ENCODE results near the gene DHX8. TPM values are rescaled to one million over a fixed set of nuclear protein-coding genes. Genes with fewer than 3 reads are reported as not detected.
"Not testable (repeated sequence)": the region's sequence is repeated elsewhere in the genome, so short reads cannot be mapped to it uniquely, and the experiment has no call there.

Gene DHX8
- total RNA-seq, 1 donor from 2014 or later: 54.2 TPM

DNA sequence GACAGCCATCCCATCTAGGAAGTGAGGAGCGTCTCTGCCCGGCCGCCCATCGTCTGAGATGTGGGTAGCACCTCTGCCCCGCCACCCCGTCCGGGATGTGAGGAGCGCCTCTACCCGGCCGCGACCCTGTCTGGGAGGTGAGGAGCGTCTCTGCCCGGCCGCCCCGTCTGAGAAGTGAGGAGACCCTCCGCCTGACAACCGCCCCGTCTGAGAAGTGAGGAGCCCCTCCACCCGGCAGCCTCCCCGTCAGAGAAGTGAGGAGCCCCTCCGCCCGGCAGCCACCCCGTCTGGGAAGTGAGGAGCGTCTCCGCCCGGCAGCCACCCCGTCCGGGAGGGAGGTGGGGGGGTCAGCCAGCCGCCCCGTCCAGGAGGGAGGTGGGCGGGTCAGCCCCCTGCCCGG is 32.0 kb upstream of the DHX8 start:
- peaks cover 18% of the 10 kb centered on the region for H3K27me3 Mint-ChIP-seq
- H3K27ac Mint-ChIP-seq; intact Hi-C loops (cut with micrococcal nuclease); H3K4me3 Mint-ChIP-seq; H3K4me1 Mint-ChIP-seq; H3K9me3 Mint-ChIP-seq; DNase-seq; H3K36me3 Mint-ChIP-seq (ENCODE audit: low read depth): not testable (repeated sequence)

DNA sequence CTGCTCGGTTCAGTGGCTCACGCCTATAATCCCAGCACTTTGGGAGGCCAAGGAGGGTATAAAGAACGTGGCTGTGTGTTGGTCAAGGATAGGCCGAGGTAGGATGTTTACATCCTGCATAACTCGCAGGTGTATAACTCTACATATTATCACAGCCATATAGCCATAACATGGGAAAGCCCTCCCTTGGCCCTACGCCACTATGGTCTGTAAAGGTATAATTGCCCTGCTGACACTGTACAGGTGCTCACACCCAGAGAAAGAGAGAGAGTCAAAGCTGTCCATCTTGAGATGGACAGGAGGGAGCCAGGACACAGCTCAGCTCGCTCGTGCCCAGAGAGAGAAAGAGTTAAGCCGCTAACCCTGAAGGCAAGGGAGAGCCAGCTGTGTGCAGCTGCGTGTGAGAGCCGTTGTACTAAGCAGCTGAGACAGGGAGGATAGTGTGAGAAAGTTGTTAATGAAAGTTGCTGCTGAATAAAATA is 30.4 kb upstream of the DHX8 start:
- Mint-ChIP-seq H3K36me3 (ENCODE audit: low read depth) (no peaks in the 10 kb centered on the region), H3K27ac (no peak overlapping the region)

DNA sequence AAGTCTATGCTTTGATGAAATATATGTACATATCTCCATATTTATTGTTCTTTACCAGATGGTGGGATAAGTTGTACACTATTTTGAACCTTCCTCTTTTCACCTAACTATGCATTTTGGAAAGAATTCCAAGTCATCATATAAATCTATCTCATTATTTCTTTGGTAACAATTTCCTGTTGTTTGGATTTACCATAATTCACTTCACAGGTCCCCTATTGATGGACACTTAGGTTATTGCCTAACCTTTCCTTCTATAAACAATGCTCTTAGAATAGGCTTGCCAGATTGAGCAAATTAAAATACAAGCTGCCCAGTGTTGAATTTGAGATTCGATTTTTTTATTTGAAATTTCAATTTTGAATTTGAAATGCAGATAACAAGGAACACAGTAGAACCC is 28.9 kb upstream of the DHX8 start:
- H3K4me1 Mint-ChIP-seq: peaks cover 6% of the 10 kb centered on the region
- H3K36me3 Mint-ChIP-seq (ENCODE audit: low read depth): no peaks in the 10 kb centered on the region

More for the DNA sequence above, 30.4 kb upstream of the DHX8 start:
- DNase-seq: no peak
- no peak overlapping the region for H3K4me3 Mint-ChIP-seq
- peaks cover 5% of the 10 kb centered on the region for H3K4me1 Mint-ChIP-seq
- intact Hi-C loops (cut with micrococcal nuclease): no loop called here
- H3K9me3 Mint-ChIP-seq: no peaks in the 10 kb centered on the region
- peaks cover 19% of the 10 kb centered on the region for H3K27me3 Mint-ChIP-seq

DNA sequence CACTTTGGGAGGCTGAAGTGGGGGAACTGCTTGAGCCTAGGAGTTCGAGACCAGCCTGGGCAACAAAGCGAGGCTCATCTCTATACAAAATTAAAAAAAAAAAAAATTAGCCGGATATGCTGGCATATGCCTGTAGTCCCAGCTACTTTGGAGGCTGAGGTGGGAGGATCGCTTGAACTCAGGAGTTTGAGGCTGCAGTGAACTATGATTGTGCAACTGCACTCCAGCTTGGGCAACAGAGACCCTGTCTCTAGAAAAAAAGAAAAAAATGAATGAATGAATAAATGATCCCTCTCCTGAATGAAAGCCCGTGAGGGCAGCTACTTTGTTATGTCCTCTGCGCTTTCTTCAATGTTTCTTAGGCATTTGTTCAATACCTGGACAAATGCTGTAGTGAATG is 27.7 kb upstream of the DHX8 start:
- intact Hi-C loops (cut with micrococcal nuclease): no loop called here
- H3K4me1 Mint-ChIP-seq: peaks cover 8% of the 10 kb centered on the region

More for the DNA sequence above, 28.9 kb upstream of the DHX8 start:
- H3K27me3 Mint-ChIP-seq: peaks cover 13% of the 10 kb centered on the region
- intact Hi-C loops (cut with micrococcal nuclease): no loop called here
- H3K4me3 Mint-ChIP-seq: no peak overlapping the region
- H3K27ac Mint-ChIP-seq: no peak overlapping the region
- DNase-seq: no peak
- H3K9me3 Mint-ChIP-seq: no peaks in the 10 kb centered on the region

DNA sequence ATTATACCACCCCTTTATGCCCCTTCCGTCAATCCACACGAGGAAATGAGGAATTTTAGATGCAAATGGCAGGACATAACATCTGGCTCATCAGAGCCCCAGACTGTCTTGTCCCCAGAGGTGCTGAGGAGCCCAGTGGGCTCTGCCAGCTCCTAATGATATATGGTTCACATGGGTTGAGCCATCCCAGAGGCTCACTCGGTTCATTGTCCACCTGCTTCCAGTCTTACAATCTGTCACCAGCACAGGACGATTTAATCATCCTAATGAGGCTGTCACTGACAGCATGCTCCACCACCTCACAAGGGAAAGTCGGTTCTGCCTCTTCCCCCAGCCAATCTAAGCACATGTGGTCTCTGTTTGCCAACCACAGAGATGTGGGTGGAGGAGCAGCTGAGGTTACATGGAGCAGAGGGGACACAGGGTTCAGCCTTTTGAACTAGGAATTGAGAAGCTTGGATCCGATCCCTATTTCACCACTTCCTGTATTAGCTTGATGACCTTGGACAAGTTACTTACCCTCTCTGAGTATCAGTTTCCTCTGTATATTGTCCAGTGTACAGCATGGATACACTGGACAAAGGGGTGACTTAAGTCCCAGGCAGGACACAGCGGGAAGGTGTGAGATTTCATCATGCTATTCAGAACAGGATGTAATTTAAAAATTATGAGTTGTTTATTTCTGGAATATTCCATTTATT is 27.0 kb upstream of the DHX8 start:
- Mint-ChIP-seq H3K4me1 (peaks cover 8% of the 10 kb centered on the region), H3K4me3 (no peak overlapping the region), H3K36me3 (ENCODE audit: low read depth) (no peaks in the 10 kb centered on the region), H3K27me3 (peaks cover 17% of the 10 kb centered on the region), H3K27ac (no peak overlapping the region), H3K9me3 (no peaks in the 10 kb centered on the region)
- intact Hi-C loops (cut with micrococcal nuclease): no loop called here
- DNase-seq: no peak

More for the DNA sequence above, 27.7 kb upstream of the DHX8 start:
- Mint-ChIP-seq H3K27me3 (peaks cover 16% of the 10 kb centered on the region), H3K9me3 (no peaks in the 10 kb centered on the region), H3K36me3 (ENCODE audit: low read depth) (no peaks in the 10 kb centered on the region), H3K27ac (no peak overlapping the region), H3K4me3 (no peak overlapping the region)
- DNase-seq: no peak

DNA sequence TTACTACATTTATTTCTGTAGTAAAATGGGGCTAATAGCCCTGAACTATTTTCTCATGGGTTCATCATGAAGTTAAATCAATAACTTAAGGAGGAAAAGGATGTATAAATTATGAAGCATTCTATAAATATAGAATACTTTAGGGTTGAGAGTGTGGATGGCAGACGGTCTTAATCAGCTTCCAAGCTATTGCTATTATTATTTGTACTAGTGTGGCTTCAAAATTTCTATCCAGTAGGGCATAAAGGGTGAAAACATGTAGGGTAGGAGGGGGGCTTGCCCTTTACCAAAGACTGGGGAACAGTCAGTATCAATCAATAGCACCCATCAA is 26.4 kb upstream of the DHX8 start:
- intact Hi-C loops (cut with micrococcal nuclease): no loop called here

DNA sequence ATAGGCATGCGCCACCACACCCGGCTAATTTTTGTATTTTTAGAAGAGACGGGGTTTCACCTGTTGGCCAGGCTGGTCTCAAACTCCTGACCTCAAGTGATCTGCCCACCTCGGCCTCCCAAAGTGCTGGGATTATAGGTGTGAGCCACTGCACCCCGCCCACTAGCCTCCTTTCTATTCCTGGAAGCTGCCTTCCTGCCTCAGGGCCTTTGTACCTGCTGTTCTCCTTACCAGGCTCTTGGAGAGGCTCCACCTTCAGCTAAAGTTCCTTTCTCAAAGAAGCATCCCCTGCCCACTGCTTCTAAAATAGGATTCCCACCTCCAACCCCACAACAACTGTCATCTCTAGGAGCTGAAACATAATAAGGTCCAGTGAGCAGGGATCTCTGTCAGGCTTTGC is 23.9 kb upstream of the DHX8 start:
- peaks cover 23% of the 10 kb centered on the region for H3K27me3 Mint-ChIP-seq
- H3K4me1 Mint-ChIP-seq; H3K27ac Mint-ChIP-seq; intact Hi-C loops (cut with micrococcal nuclease); H3K9me3 Mint-ChIP-seq; H3K36me3 Mint-ChIP-seq (ENCODE audit: low read depth); DNase-seq; H3K4me3 Mint-ChIP-seq: not testable (repeated sequence)

More for the DNA sequence above, 26.4 kb upstream of the DHX8 start:
- Mint-ChIP-seq H3K4me1 (peaks cover 8% of the 10 kb centered on the region), H3K36me3 (ENCODE audit: low read depth) (no peaks in the 10 kb centered on the region), H3K27me3 (peaks cover 17% of the 10 kb centered on the region), H3K9me3 (no peaks in the 10 kb centered on the region), H3K4me3 (no peak overlapping the region), H3K27ac (no peak overlapping the region)
- no peak for DNase-seq

DNA sequence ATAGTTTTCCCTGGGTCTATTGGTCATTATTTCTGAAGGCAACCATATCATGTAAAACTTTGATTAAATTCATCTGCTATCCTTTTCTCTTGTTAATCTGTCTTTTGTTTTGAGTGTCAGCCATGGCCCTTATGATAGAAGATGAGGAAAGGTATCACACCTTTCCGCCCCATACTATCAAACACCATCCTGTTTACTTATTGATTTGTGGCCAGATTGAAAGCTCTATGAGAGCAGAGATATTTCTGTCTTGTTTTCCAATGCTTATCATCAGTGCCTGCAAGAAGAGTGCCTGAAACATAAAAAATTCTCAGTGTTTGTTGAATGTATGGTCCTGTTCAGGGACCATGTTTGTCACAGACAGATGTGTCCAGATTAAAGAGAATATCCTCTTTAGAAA is 22.6 kb upstream of the DHX8 start:
- intact Hi-C loops (cut with micrococcal nuclease): no loop called here

DNA sequence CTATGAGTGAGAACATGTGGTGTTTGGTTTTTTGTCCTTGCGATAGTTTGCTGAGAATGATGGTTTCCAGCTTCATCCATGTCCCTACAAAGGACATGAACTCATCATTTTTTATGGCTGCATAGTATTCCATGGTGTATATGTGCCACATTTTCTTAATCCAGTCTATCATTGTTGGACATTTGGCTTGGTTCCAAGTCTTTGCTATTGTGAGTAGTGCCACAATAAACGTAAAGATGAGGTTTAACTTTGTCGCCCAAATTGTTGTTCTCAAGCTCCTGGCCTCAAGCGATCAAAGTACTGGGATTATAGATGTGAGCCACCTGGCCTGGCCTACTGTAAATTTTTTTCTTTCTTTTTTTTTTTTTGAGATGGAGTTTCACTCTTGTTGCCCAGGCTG is 21.2 kb upstream of the DHX8 start:
- H3K36me3 Mint-ChIP-seq (ENCODE audit: low read depth); DNase-seq; H3K27ac Mint-ChIP-seq; H3K9me3 Mint-ChIP-seq; H3K4me1 Mint-ChIP-seq; H3K4me3 Mint-ChIP-seq; intact Hi-C loops (cut with micrococcal nuclease): not testable (repeated sequence)
- H3K27me3 Mint-ChIP-seq: peaks cover 17% of the 10 kb centered on the region

More for the DNA sequence above, 22.6 kb upstream of the DHX8 start:
- no peaks in the 10 kb centered on the region for H3K9me3 Mint-ChIP-seq
- H3K4me1 Mint-ChIP-seq: peaks cover 8% of the 10 kb centered on the region
- no peak overlapping the region for H3K4me3 Mint-ChIP-seq
- H3K36me3 Mint-ChIP-seq (ENCODE audit: low read depth): no peaks in the 10 kb centered on the region
- no peak overlapping the region for H3K27ac Mint-ChIP-seq
- DNase-seq: no peak
- H3K27me3 Mint-ChIP-seq: peaks cover 24% of the 10 kb centered on the region

DNA sequence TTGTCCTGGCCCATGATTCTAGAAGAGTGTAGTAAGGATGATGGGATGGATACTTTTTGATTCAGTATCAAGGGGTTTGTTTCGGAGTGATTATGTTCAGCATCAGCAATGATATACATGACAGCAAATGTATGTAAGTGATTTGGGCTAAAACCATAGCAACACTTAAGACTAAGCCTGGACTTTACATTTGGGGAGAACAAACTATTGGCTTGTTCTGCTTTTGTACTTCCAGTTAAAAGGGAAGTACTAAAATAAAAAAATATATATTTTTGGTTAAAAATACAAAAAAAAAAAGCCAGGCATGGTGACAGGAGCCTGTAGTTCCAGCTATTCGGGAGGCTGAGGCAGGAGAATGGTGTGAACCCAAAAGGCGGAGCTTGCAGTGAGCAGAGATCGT is 20.5 kb upstream of the DHX8 start:
- intact Hi-C loops (cut with micrococcal nuclease): no loop called here
- no peak for DNase-seq
- Mint-ChIP-seq H3K36me3 (ENCODE audit: low read depth) (no peaks in the 10 kb centered on the region), H3K9me3 (no peaks in the 10 kb centered on the region), H3K4me1 (peaks cover 4% of the 10 kb centered on the region), H3K4me3 (no peak overlapping the region), H3K27me3 (peaks cover 17% of the 10 kb centered on the region), H3K27ac (no peak overlapping the region)

DNA sequence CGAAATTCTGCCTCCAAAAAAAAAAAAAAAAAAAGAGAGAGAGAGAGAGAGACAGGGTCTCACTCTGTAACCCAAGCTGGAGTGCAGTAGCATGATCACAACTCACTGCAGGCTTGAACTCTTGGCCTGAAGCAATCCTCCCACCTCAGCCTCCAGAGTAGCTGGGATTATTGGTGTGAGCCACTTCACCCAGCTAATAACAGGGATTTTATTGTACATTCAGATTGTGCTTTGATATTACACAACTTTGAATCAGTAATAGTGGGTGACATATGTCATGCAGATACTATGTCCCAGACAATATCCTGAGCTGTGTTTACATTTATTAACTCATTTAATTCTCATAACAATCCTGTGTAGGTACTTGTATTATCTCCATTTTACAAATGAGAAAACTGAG is 19.7 kb upstream of the DHX8 start:
- Mint-ChIP-seq H3K27ac (no peak overlapping the region), H3K4me3 (no peak overlapping the region), H3K4me1 (peaks cover 5% of the 10 kb centered on the region), H3K27me3 (peaks cover 17% of the 10 kb centered on the region), H3K36me3 (ENCODE audit: low read depth) (no peaks in the 10 kb centered on the region), H3K9me3 (no peaks in the 10 kb centered on the region)
- DNase-seq: no peak
- intact Hi-C loops (cut with micrococcal nuclease): no loop called here

DNA sequence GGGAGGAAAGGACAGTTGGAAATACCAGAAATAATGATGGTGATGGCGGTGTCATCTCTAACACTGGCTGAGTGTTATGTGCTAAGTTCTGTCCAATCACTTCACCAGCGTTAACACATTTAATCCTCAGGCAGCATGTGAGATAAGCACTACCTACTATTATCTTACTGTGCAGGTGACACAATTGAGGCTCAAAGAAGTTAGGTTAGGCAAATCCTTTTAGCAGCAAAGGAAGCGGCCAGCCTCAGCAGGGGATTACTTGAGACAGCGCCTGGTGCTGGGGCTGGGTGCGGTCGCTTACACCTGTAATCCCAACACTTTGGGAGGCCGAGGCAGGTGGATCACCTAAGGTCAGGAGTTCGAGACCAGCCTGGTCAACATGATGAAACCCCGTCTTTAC is 18.7 kb upstream of the DHX8 start:
- H3K9me3 Mint-ChIP-seq: no peaks in the 10 kb centered on the region
- H3K27ac Mint-ChIP-seq: no peak overlapping the region
- intact Hi-C loops (cut with micrococcal nuclease): no loop called here
- H3K4me1 Mint-ChIP-seq: peaks cover 3% of the 10 kb centered on the region
- no peak for DNase-seq
- peaks cover 17% of the 10 kb centered on the region for H3K27me3 Mint-ChIP-seq
- H3K4me3 Mint-ChIP-seq: no peak overlapping the region
- H3K36me3 Mint-ChIP-seq (ENCODE audit: low read depth): no peaks in the 10 kb centered on the region

DNA sequence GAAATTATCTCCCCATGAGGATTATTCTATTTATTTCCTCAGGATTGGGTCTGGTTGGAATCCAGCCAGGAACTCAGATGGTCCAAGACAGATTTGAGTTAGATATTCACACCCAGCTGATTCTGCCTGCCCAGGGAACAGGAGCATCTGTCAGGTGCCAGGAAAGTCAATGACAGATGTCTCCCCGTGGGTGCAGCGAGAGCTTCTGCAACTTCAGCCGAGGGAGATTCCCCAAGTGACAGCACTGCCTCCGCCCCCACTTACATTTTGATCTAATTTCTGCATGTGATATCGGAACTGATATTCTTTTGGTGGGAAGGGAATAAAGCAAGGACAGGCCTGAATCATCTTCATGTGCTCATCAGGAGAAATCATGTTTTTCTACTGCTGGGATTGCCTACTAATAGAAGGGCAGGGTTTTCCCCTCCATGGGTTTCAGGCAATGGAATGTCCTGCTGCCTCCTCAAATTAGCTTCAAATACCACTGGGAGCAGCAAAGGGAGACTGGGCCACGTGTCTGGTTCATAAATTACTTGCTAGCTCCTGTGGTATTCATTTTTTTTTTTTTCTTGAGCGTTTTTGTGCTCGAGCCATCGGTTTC is 15.7 kb upstream of the DHX8 start:
- peaks cover 15% of the 10 kb centered on the region for H3K27me3 Mint-ChIP-seq
- H3K9me3 Mint-ChIP-seq: no peaks in the 10 kb centered on the region
- peaks cover 3% of the 10 kb centered on the region for H3K4me1 Mint-ChIP-seq
- H3K27ac Mint-ChIP-seq: no peak overlapping the region
- H3K36me3 Mint-ChIP-seq (ENCODE audit: low read depth): no peaks in the 10 kb centered on the region
- intact Hi-C loops (cut with micrococcal nuclease): no loop called here
- H3K4me3 Mint-ChIP-seq: no peak overlapping the region
- no peak for DNase-seq

DNA sequence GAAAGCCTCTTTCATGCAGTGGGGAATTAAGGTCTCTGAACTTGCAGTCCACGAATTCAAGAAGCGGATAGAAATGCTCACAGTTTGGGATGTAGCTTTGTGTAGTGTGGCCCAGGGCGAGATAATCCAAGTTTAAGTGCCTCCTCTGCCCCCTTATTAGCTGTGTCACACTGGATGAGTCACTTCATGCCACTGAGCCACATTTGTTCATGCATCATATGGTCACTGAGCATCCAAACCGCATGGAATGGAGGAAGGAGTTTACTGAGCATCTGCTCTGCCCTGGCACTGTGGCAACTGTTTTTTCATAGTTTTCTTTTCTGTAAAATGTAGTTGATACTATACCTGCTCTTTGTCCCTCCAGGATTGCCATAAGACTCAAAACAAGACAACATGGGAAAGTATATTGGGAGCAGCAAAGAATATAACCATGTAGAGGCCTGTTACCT is 15.1 kb upstream of the DHX8 start:
- Mint-ChIP-seq H3K36me3 (ENCODE audit: low read depth) (no peaks in the 10 kb centered on the region), H3K9me3 (no peaks in the 10 kb centered on the region), H3K4me3 (no peak overlapping the region), H3K27ac (no peak overlapping the region), H3K4me1 (peaks cover 3% of the 10 kb centered on the region), H3K27me3 (peaks cover 14% of the 10 kb centered on the region)
- DNase-seq: no peak
- intact Hi-C loops (cut with micrococcal nuclease): no loop called here

DNA sequence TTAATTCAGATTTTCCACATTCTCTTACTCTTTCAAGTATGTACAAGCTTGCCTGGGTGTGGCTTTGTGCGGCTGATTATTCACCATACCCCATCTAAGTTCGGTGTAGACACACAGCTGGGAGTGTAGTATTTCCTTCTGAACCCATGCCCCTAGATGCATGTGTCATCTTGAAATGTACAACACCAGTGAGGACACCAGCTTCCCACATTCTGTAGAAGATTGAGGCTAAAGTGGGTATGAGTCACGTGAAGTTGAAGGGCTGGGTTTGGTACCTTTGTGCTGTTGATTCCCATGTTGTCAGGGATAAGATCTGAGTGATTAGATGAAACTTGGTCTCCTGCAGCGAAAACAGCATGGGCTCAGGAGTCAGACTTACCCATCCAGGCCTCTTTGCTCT is 14.6 kb upstream of the DHX8 start:
- H3K27me3 Mint-ChIP-seq: peaks cover 12% of the 10 kb centered on the region
- H3K36me3 Mint-ChIP-seq (ENCODE audit: low read depth): no peaks in the 10 kb centered on the region
- no peaks in the 10 kb centered on the region for H3K9me3 Mint-ChIP-seq
- intact Hi-C loops (cut with micrococcal nuclease): no loop called here
- no peak overlapping the region for H3K27ac Mint-ChIP-seq
- H3K4me1 Mint-ChIP-seq: peaks cover 3% of the 10 kb centered on the region
- H3K4me3 Mint-ChIP-seq: no peak overlapping the region
- DNase-seq: no peak
